CD4-positive, alpha-beta T cell treated with Interleukin-1 beta for 1 hour (primary cell): ENCODE measurements around the gene CSAG3.
"Not testable (repeated sequence)": the region's sequence is repeated elsewhere in the genome, so short reads cannot be mapped to it uniquely, and the experiment has no call there.

Experiments used
- DNase-seq, 2 donors: peaks; one replicate each; pipeline ENCODE4 v3.0.0-alpha.2; 2020 to 2022

CSAG3 gene

DNA sequence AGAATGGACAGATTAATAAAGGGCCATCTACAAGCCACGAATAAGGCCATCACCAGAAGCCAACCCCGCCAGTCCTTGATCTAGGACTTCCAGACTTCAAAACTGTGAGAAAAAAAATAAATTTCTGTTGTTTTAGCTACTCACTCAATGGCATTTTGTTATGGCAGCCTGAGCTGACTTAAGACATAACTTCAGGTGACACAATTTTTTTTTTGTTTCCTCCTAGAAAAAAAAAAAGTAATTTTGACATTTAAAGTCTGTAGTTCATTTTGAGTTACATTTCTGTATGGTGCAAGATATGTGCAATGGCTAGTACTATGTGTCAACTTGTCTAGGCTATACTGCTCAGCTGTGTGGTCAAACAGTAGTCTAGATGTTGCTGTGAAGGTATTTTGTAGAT is at the start of gene CSAG3:
Gene CSAG3 (plus strand): TSS at position 301 of the 400 bp plus-strand sequence.
- DNase-seq: not testable (repeated sequence)

DNA sequence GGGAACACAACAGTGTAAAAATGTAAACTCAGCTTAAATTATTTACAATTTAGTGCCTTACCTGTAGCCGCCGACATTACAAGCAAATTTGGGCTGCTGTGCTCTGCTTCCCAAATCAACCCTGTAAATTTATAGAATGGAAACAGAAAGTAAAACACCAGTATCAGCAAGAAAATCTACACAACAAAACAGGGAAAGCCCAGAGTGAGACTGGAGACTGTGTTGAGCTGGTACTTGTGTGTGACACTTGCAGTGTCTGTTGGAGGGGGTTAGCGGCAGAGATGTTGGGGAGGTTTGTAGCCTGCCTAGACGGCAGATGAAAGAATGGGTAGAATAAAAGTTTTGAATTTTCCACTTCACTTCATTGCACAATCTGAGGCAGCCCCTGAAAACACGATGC is 45.8 kb upstream of the CSAG3 start:
- DNase-seq: not testable (repeated sequence)

DNA sequence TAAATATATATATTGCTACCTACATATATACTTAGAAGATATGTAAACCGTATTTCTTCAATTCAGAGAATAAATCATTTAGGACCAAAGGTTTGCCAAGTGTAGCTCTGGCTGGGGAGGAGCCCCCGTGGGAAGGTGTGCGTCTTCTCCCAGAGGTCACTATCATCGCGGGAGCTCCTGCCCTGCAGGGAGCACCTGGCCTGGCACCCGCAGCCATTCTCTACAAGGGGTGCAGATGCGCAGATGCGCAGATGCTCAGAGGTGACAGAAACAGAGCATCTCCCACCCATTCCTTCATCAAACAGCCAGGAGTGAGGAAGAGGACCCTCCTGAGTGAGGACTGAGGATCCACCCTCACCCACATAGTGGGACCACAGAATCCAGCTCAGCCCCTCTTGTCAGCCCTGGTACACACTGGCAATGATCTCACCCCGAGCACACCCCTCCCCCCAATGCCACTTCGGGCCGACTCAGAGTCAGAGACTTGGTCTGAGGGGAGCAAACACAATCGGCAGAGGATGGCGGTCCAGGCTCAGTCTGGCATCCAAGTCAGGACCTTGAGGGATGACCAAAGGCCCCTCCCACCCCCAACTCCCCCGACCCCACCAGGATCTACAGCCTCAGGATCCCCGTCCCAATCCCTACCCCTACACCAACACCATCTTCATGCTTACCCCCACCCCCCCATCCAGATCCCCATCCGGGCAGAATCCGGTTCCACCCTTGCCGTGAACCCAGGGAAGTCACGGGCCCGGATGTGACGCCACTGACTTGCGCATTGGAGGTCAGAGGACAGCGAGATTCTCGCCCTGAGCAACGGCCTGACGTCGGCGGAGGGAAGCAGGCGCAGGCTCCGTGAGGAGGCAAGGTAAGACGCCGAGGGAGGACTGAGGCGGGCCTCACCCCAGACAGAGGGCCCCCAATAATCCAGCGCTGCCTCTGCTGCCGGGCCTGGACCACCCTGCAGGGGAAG is 44.9 kb upstream of the CSAG3 start, which contains the start of gene MAGEA2B:
Gene MAGEA2B (plus strand): TSS at position 814 of the 973 bp plus-strand sequence. CDS start 2,479 bp downstream, outside the sequence.
- not testable (repeated sequence) for DNase-seq

DNA sequence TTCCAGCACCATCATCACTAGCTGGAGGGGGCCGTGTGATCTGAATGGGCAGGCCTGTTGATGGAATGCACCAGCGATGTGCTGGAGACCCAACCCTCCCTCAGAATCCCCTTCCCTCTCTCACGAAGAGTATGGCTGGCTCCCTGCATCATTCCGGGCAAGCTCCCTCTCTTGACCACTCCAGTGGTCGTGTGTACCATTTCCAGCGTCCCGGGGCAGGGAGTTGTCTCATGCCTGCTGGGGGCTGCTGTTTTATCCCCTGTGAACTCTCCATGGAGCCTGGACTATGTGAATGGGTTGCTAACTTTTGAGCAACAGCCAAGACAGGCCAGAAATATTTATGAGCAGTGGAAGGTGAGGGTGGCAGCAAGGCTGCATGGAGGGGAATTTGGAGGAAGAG is 33.6 kb upstream of the CSAG3 start:
- DNase-seq: no peak

DNA sequence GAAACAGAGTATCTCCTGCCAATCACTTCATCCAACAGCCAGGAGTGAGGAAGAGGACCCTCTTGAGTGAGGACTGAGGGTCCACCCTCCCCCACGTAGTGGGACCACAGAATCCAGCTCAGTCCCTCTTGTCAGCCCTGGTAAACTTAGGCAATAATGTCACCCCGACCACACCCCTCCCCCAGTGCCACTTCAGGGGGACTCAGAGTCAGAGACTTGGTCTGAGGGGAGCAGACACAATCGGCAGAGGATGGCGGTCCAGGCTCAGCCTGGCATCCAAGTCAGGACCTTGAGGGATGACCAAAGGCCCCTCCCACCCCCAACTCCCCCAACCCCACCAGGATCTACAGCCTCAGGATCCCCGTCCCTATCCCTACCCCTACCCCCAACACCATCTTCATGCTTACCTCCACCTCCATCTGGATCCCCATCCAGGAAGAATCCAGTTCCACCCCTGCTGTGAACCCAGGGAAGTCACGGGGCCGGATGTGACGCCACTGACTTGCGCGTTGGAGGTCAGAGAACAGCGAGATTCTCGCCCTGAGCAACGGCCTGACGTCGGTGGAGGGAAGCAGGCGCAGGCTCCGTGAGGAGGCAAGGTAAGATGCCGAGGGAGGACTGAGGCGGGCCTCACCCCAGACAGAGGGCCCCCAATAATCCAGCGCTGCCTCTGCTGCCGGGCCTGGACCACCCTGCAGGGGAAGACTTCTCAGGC is 25.6 kb upstream of the CSAG3 start, which contains the start of the genes CSAG1 and MAGEA12:
Gene CSAG1 (minus strand): TSS at position 461 of the 715 bp plus-strand sequence. CDS start 1,261 bp downstream, outside the sequence.
Gene MAGEA12 (plus strand): TSS at position 497 of the 715 bp plus-strand sequence. CDS start 2,405 bp downstream, outside the sequence.
- DNase-seq: no peak

DNA sequence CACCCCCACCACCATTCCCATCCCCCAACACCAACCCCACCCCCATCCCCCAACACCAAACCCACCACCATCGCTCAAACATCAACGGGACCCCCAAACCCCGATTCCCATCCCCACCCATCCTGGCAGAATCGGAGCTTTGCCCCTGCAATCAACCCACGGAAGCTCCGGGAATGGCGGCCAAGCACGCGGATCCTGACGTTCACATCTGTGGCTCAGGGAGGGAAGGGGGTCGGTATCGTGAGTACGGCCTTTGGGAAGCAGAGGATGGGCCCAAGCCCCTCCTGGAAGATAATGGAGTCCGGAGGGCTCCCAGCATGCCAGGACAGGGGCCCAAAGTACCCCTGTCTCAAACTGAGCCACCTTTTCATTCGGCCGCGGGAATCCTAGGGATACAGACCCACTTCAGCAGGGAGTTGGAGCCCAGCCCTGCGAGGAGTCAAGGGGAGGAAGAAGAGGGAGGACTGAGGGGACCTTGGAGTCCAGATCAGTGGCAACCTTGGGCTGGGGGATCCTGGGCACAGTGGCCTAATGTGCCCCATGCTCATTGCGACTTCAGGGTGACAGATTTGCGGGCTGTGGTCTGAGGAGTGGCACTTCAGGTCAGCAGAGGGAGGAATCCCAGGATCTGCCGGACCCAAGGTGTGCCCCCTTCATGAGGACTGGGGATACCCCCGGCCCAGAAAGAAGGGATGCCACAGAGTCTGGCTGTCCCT is 24.7 kb upstream of the CSAG3 start:
- DNase-seq: not testable (repeated sequence)

DNA sequence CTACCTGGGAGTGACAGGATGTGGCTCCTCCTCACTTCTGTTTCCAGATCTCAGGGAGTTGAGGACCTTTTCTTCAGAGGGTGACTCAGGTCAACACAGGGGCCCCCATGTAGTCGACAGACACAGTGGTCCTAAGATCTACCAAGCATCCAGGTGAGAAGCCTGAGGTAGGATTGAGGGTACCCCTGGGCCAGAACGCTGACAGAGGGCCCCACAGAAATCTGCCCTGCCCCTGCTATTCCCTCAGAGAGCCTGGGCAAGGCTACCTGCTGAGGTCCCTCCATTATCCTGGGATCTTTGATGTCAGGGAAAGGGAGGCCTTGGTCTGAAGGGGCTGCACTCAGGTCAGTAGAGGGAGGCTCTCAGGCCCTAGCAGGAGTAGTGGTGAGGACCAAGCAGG is 23.9 kb upstream of the CSAG3 start:
- DNase-seq: no peak

DNA sequence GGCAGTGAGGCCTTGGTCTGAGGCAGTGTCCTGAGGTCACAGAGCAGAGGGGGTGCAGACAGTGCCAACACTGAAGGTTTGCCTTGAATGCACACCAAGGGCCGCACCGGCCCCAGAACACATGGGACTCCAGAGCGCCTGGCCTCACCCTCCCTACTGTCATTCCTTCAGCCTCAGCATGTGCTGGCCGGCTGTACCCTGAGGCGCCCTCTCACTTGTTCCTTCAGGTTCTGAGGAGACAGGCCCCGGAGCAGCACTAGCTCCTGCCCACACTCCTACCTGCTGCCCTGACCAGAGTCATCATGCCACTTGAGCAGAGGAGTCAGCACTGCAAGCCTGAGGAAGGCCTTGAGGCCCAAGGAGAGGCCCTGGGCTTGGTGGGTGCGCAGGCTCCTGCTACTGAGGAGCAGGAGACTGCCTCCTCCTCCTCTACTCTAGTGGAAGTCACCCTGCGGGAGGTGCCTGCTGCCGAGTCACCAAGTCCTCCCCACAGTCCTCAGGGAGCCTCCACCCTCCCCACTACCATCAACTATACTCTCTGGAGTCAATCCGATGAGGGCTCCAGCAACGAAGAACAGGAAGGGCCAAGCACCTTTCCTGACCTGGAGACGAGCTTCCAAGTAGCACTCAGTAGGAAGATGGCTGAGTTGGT is 23.0 kb upstream of the CSAG3 start:
- DNase-seq: no peak

DNA sequence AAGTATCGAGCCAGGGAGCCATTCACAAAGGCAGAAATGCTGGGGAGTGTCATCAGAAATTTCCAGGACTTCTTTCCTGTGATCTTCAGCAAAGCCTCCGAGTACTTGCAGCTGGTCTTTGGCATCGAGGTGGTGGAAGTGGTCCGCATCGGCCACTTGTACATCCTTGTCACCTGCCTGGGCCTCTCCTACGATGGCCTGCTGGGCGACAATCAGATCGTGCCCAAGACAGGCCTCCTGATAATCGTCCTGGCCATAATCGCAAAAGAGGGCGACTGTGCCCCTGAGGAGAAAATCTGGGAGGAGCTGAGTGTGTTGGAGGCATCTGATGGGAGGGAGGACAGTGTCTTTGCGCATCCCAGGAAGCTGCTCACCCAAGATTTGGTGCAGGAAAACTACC is 22.5 kb upstream of the CSAG3 start:
- DNase-seq: not testable (repeated sequence)

DNA sequence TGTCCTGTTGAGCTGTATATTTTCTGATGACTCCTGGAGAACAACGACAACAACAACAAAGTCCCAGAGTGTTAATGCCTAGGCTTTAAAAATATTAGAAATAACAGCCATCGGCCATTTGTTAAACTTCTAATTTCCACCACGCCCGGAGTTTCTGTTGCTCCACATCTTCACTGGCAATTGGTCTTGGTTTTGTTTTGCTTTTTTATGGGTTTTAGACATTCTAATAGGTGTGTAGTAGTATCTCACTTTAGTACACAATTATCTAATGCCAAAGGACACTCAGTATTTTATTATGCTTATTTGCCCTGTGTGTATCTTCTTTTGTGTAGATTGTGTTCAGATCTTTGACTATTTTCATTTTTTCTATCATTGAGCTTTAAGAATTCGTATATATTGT is 20.5 kb upstream of the CSAG3 start:
- no peak for DNase-seq

DNA sequence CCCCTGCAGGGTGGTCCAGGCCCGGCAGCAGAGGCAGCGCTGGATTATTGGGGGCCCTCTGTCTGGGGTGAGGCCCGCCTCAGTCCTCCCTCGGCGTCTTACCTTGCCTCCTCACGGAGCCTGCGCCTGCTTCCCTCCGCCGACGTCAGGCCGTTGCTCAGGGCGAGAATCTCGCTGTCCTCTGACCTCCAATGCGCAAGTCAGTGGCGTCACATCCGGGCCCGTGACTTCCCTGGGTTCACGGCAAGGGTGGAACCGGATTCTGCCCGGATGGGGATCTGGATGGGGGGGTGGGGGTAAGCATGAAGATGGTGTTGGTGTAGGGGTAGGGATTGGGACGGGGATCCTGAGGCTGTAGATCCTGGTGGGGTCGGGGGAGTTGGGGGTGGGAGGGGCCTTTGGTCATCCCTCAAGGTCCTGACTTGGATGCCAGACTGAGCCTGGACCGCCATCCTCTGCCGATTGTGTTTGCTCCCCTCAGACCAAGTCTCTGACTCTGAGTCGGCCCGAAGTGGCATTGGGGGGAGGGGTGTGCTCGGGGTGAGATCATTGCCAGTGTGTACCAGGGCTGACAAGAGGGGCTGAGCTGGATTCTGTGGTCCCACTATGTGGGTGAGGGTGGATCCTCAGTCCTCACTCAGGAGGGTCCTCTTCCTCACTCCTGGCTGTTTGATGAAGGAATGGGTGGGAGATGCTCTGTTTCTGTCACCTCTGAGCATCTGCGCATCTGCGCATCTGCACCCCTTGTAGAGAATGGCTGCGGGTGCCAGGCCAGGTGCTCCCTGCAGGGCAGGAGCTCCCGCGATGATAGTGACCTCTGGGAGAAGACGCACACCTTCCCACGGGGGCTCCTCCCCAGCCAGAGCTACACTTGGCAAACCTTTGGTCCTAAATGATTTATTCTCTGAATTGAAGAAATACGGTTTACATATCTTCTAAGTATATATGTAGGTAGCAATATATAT is 5.0 kb upstream of the CSAG3 start, which contains the start of gene MAGEA2:
Gene MAGEA2 (minus strand): TSS at position 157 of the 965 bp plus-strand sequence. CDS start 2,479 bp downstream, outside the sequence.
- not testable (repeated sequence) for DNase-seq

DNA sequence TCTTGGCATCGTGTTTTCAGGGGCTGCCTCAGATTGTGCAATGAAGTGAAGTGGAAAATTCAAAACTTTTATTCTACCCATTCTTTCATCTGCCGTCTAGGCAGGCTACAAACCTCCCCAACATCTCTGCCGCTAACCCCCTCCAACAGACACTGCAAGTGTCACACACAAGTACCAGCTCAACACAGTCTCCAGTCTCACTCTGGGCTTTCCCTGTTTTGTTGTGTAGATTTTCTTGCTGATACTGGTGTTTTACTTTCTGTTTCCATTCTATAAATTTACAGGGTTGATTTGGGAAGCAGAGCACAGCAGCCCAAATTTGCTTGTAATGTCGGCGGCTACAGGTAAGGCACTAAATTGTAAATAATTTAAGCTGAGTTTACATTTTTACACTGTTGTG is 4.1 kb upstream of the CSAG3 start:
- not testable (repeated sequence) for DNase-seq

DNA sequence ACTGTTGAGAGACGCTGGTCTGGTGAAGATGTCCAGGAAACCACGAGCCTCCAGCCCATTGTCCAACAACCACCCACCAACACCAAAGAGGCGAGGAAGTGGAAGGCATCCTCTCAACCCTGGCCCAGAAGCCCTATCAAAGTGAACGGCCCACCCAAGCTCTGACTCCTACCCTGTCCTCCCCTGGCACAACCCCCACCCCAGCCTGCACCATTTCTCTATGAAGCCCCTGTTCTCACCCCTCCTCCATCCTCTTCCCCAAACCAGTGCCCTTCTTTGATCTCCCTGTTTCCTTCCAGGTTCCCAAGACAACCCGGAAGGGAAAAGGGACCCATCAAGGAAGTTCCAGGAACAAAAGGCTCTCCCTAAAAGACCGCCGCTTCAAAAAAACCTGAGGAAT is 526 bp downstream of the CSAG3 start:
- DNase-seq: not testable (repeated sequence)

DNA sequence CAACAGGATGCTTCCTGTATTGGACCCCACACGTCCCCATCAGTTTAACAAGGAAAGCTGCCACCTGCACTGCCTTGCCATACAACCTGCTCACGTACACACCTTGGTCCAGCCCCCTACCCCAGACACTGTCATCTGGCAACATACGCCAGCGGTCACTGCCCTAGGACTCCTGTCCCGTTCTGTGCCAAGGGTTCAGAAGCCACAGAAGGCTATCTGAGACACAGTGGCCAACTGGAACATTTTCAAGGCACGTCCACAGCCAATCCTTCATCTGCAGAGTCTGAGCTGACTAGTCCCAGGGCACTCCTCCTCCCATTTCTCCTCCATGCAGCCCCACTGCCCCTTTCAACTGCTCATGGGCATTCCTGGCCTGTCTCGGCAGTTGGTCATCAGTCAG is 2.6 kb downstream of the CSAG3 start:
- DNase-seq: not testable (repeated sequence)

DNA sequence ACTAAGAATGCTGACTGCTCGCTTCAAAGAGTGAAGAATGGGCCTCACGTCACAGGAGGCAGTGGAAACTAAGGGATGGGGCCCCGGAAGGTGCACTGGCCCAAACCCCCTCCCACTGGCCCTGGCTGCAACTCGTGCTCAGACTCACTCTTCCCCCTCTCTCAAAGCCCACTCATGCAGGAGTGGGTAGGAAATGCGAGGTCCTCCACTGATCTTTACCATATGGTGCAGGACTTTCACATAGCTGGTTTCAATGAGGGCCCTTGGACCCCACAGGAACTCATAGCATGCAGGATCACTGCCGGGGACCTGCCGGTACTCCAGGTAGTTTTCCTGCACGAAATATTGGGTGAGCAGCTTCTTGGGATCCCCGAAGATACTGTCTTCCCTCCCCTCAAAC is 7.5 kb downstream of the CSAG3 start:
- not testable (repeated sequence) for DNase-seq

DNA sequence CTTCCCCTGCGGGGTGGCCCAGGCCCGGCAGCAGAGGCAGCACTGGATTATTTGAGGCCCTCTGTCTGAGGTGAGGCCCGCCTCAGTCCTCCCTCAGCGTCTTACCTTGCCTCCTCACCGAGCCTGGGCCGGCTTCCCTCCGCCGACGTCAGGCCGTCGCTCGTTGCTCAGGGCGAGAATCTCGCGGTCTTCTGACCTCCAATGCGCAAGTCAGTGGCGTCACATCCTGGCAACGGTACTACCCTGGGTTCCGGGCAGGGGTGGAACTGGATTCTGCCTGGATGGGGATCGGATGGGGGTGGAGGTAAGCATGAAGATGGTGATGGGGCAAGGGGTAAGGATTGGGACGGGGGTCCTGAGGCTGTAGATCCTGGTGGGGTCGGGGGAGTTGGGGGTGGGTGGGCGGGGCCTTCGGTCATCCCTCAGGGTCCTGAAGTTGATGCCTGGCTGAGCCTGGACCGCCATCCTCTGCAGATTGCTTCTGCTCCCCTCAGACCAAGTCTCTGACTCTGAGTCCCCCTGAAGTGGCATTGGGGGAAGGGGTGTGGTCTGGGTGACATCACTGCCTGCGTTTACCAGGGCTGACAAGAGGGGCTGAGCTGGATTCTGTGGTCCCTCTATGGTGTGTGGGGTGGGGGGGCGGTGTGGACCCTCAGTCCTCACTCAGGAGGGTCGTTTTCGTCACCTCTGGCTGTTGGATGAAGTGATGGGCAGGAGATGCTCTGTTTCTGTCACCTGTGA is 10.7 kb downstream of the CSAG3 start, which contains the start of gene MAGEA6:
Gene MAGEA6 (minus strand): TSS at position 141 of the 741 bp plus-strand sequence. CDS start 2,039 bp downstream, outside the sequence.
- DNase-seq: not testable (repeated sequence)

DNA sequence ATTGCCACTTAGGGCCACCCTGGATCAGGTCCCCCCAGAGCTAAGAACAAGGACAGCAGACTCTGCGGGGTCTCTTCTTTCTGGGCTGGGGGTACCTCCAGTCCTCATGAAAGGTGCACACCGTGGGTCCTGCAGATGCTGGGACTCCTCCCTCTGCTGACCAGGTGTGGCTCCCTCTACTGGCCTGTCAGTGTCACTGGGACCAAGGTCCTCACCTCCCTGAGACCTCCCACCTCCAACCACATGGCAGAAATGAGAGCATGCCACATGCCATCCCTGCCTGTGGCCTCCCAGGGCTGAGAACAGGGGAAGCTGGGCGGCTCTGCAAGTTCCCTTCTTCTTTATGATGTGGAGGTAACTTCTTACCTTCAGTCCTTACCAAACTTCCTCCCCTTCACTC is 28.0 kb downstream of the CSAG3 start:
- DNase-seq: not testable (repeated sequence)

DNA sequence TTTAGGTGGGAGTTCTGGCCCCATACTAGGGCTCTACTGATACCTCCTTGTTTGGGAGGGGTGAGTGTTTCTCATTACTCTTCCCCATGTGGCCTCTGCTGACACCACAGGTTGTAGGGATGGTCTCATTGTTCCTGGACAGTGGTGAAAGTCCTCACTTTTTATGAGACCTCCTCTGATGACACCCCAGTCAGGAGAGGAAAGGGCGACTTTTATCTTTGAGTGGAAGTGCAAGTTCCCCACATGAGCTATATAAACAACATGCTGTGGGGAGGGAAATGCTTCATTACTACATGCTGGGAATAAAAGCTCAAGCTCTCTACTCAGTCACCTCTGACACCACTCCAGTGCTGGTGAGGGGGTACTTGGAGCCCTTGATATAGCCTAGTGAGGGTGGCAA is 39.9 kb downstream of the CSAG3 start:
- no peak for DNase-seq

DNA sequence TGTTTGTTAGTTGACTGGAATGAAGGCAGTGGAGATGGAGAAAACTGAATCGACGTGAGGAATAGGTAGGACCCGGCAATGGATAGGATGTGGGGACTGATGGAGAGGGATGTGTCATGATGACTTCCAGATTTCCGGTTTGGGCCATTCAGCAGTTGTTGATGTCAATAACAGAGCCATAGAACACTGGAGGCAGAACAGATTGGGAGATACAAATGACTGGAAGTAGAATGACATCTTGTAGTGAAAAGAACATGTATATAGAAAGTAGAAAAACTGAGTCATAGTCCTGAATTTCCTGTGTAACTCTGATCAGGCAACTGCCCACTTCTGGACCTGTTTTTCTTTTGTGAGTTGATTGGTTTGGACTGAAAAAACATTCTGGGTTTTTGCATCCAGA is 47.0 kb downstream of the CSAG3 start:
- DNase-seq: no peak
